WTC11 (cell line): ENCODE measurements around the gene PRKCQ. TPM values are rescaled to one million over a fixed set of nuclear protein-coding genes. Genes with fewer than 3 reads are reported as not detected.

Experiments
- ATAC-seq: fragments of 200-7000 bp; cut with Tn5 transposase; 2 replicates; pipeline ENCODE4 v1.10.0; 2021; ENCODE audit warnings: mild to moderate bottlenecking, moderate library complexity
- CTCF ChIA-PET: fragments of 300-600 bp; sonication (Branson Sonifier 250); formaldehyde crosslinking; loops from one replicate; lab custom pipeline; 2021; ENCODE audit warnings: antibody characterized with exemption; lab: Charles Lee
- POLR2A ChIA-PET: fragments of 350-600 bp; sonication (Branson Sonifier 250); formaldehyde crosslinking; loops from one replicate; lab custom pipeline; 2021; ENCODE audit warnings: antibody characterized with exemption; lab: Charles Lee
- DNase-seq: peaks from one replicate; pipeline ENCODE4 v3.0.0; 2021; ENCODE audit warnings: low spot score
- H3K27ac Mint-ChIP-seq: 2 replicates; pipeline ENCODE4 v1.8.0; 2021; ENCODE audit warnings: mixed read lengths
- H3K27me3 Mint-ChIP-seq: 2 replicates; pipeline ENCODE4 v1.8.0; 2021; ENCODE audit warnings: low read depth, mild to moderate bottlenecking, moderate library complexity, mixed read lengths
- H3K36me3 Mint-ChIP-seq: 2 replicates; pipeline ENCODE4 v1.8.0; 2021; ENCODE audit warnings: mixed read lengths
- H3K4me1 Mint-ChIP-seq: 2 replicates; pipeline ENCODE4 v1.8.0; 2022; ENCODE audit warnings: mixed read lengths
- H3K4me3 Mint-ChIP-seq: 2 replicates; pipeline ENCODE4 v1.8.0; 2021; ENCODE audit warnings: mild to moderate bottlenecking, moderate library complexity, mixed read lengths
- H3K9me3 Mint-ChIP-seq: 2 replicates; pipeline ENCODE4 v1.8.0; 2021; ENCODE audit warnings: mixed read lengths
- CREM ChIP-seq: sonication (generic); formaldehyde crosslinking; IDR thresholded peaks from 2 replicates; pipeline ENCODE4 v1.8.1; 2022; ENCODE audit warnings: mild to moderate bottlenecking, missing genetic modification reagents, moderate library complexity
- FOXP1 ChIP-seq: sonication (generic); formaldehyde crosslinking; IDR thresholded peaks from 2 replicates; pipeline ENCODE4 v1.8.0; 2022; ENCODE audit warnings: missing genetic modification reagents, mild to moderate bottlenecking, moderate library complexity, borderline replicate concordance
- KAT7 ChIP-seq: sonication (generic); formaldehyde crosslinking; IDR thresholded peaks from 2 replicates; pipeline ENCODE4 v1.8.1; 2023; ENCODE audit warnings: missing genetic modification reagents, mild to moderate bottlenecking, borderline replicate concordance
- NFATC4 ChIP-seq: fragments of 250-450 bp; sonication (Bioruptor Pico); IDR thresholded peaks from 2 replicates; pipeline ENCODE4 v1.9.0; 2021; ENCODE audit warnings: mild to moderate bottlenecking
- PRRX2 ChIP-seq: fragments of 250-450 bp; sonication (Bioruptor Pico); IDR thresholded peaks from 2 replicates; pipeline ENCODE4 v1.8.0; 2021; ENCODE audit warnings: mild to moderate bottlenecking
- RELA ChIP-seq: sonication (generic); formaldehyde crosslinking; IDR thresholded peaks from 2 replicates; pipeline ENCODE4 v1.8.1; 2022; ENCODE audit warnings: missing genetic modification reagents, mild to moderate bottlenecking, borderline replicate concordance
- RORB ChIP-seq: fragments of 250-450 bp; sonication (Bioruptor Pico); IDR thresholded peaks from 2 replicates; pipeline ENCODE4 v1.9.0; 2021; ENCODE audit warnings: mild to moderate bottlenecking
- SMAD3 ChIP-seq: sonication (generic); formaldehyde crosslinking; IDR thresholded peaks from 2 replicates; pipeline ENCODE4 v1.8.0; 2022; ENCODE audit warnings: missing genetic modification reagents, mild to moderate bottlenecking, borderline replicate concordance
- TCF7 ChIP-seq: sonication (generic); formaldehyde crosslinking; IDR thresholded peaks from 2 replicates; pipeline ENCODE4 v1.8.0; 2022; ENCODE audit warnings: mild to moderate bottlenecking, low read depth, missing genetic modification reagents, moderate library complexity
- TEAD1 ChIP-seq: sonication (generic); formaldehyde crosslinking; IDR thresholded peaks from 2 replicates; pipeline ENCODE4 v1.8.0; 2022; ENCODE audit warnings: mild to moderate bottlenecking, missing genetic modification reagents
- ZBTB21 ChIP-seq: sonication (generic); formaldehyde crosslinking; IDR thresholded peaks from 2 replicates; pipeline ENCODE4 v1.8.1; 2023; ENCODE audit warnings: mild to moderate bottlenecking, missing genetic modification reagents, borderline replicate concordance
- ZNF396 ChIP-seq: fragments of 250-450 bp; sonication (Bioruptor Pico); IDR thresholded peaks from 2 replicates; pipeline ENCODE4 v1.8.0; 2021; ENCODE audit warnings: mild to moderate bottlenecking, moderate library complexity, borderline replicate concordance
- total RNA-seq: library from RNA; stranded (reverse); gene quantifications from 3 replicates; pipeline ENCODE4 v1.2.3, GENCODE V29; 2021
- TF ChIP-seq, protein P1 (sequence below): fragments of 250-450 bp; sonication (Bioruptor Pico); IDR thresholded peaks from 2 replicates; pipeline ENCODE4 v2.1.2; 2022; ENCODE audit warnings: mild to moderate bottlenecking, moderate library complexity
- TF ChIP-seq, protein P2 (sequence below): sonication (generic); formaldehyde crosslinking; IDR thresholded peaks from 2 replicates; pipeline ENCODE4 v1.8.1; 2022; ENCODE audit warnings: low read depth, missing genetic modification reagents, borderline replicate concordance
- TF ChIP-seq, protein P3 (sequence below): sonication (generic); formaldehyde crosslinking; IDR thresholded peaks from 2 replicates; pipeline ENCODE4 v1.8.1; 2023; ENCODE audit warnings: mild to moderate bottlenecking, missing genetic modification reagents, moderate library complexity
- TF ChIP-seq, protein P4 (sequence below): fragments of 250-450 bp; sonication (Bioruptor Pico); IDR thresholded peaks from 2 replicates; pipeline ENCODE4 v1.9.0; 2021; ENCODE audit warnings: mild to moderate bottlenecking
- TF ChIP-seq, protein P5 (sequence below): sonication (generic); formaldehyde crosslinking; IDR thresholded peaks from 2 replicates; pipeline ENCODE4 v1.8.0; 2022; ENCODE audit warnings: mild to moderate bottlenecking, missing genetic modification reagents
- TF ChIP-seq, protein P6 (sequence below): sonication (generic); formaldehyde crosslinking; IDR thresholded peaks from 2 replicates; pipeline ENCODE4 v1.8.0; 2022; ENCODE audit warnings: mild to moderate bottlenecking, missing genetic modification reagents

Gene PRKCQ
- total RNA-seq, 1 experiment from 2014 or later, result 8.7 TPM

DNA sequence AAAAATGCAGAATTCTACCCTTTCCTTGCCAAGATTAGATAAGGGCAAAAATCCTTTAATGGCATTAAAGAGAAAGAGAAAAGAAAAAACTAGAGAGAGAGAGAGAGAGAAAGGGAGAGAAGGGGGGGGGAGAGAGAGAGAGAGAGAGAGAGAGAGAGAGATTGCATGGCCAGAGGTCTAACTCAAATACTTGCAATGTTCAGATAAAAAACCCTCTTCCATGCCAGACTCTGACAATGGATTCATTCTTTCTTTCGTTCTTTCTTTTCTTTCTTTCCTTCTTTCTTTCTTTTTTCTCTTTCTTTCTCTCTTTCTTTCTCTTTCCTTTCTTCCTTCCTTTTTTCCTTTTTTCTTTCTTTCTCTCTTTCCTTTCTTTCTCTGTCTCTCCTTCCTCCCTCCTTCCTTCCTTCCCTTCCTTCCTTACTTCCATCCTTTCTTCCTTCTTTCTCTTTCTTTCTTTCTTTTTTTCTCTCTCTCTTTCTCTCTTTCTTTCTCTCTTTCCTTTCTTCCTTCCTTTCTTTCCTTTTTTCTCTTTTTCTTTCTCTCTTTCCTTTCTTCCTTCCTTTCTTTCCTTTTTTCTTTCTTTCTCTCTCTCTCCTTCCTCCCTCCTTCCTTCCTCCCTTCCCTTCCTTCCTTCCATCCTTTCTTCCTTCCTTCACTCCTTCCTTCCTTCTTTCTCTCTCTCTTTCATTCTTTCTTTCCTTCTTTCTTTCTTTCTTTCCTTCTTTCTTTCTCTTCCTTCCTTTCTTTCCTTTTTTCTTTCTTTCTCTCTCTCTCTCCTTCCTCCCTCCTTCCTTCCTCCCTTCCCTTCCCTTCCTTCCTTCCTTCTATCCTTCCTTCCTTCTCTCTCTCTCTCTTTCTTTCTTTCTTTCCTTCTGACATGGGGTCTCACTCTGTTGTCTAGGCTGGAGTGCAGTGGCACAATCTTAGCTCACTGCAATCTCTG, 175.7 kb downstream of the PRKCQ start (continued):
- TF ChIP-seq, protein P1, sequence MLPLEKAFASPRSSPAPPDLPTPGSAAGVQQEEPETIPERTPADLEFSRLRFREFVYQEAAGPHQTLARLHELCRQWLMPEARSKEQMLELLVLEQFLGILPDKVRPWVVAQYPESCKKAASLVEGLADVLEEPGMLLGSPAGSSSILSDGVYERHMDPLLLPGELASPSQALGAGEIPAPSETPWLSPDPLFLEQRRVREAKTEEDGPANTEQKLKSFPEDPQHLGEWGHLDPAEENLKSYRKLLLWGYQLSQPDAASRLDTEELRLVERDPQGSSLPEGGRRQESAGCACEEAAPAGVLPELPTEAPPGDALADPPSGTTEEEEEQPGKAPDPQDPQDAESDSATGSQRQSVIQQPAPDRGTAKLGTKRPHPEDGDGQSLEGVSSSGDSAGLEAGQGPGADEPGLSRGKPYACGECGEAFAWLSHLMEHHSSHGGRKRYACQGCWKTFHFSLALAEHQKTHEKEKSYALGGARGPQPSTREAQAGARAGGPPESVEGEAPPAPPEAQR (CRISPR knock-in tag), result no peak
- TF ChIP-seq ZBTB21 (CRISPR knock-in tag) (no peak), RORB (no peak), TCF7 (CRISPR knock-in tag) (no peak), KAT7 (CRISPR knock-in tag) (no peak), FOXP1 (CRISPR knock-in tag) (no peak)

DNA sequence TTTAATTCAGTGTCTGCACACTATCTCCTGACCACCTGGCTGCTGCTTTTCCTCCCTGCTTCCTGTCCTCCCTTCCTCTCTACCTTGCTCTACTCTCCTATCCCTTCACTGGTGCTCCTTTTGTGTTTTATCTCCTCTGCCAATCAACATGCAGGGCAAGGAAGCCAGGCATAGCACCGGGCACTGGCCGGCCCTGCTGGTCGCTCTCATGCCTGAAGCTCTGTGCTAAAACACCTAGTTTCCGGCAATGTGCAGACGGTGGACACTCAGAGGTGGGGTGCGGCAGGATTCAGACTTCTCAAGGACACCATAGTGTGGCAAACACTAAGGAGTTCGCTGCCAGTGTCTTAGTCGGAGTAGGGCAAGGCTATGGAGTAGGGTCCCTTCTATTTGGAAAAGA, 177.1 kb downstream of the PRKCQ start:
- H3K4me1 Mint-ChIP-seq, result peaks cover 29% of the 10 kb centered on the region
- DNase-seq (no peak), ATAC-seq (no peak)
- no peaks in the 10 kb centered on the region for H3K36me3 Mint-ChIP-seq
- H3K27ac Mint-ChIP-seq, result no peak overlapping the region
- ChIA-PET POLR2A (no interaction called here), CTCF (interaction anchor here (0.7 to 4.0 kb wide), 9 partner anchors 127 to 406 kb away, joined by 3 to 160 read pairs (median 13); partner anchors contain the start of gene PFKFB3)
- TF ChIP-seq KAT7 (CRISPR knock-in tag) (no peak), TEAD1 (CRISPR knock-in tag) (no peak), ZNF396 (CRISPR knock-in tag) (no peak), SMAD3 (no peak), NFATC4 (CRISPR knock-in tag) (no peak), CREM (no peak), PRRX2 (CRISPR knock-in tag) (no peak), RELA (CRISPR knock-in tag) (no peak)
- TF ChIP-seq, protein P2, sequence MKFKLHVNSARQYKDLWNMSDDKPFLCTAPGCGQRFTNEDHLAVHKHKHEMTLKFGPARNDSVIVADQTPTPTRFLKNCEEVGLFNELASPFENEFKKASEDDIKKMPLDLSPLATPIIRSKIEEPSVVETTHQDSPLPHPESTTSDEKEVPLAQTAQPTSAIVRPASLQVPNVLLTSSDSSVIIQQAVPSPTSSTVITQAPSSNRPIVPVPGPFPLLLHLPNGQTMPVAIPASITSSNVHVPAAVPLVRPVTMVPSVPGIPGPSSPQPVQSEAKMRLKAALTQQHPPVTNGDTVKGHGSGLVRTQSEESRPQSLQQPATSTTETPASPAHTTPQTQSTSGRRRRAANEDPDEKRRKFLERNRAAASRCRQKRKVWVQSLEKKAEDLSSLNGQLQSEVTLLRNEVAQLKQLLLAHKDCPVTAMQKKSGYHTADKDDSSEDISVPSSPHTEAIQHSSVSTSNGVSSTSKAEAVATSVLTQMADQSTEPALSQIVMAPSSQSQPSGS (CRISPR knock-in tag), result no peak
- TF ChIP-seq, protein P3, sequence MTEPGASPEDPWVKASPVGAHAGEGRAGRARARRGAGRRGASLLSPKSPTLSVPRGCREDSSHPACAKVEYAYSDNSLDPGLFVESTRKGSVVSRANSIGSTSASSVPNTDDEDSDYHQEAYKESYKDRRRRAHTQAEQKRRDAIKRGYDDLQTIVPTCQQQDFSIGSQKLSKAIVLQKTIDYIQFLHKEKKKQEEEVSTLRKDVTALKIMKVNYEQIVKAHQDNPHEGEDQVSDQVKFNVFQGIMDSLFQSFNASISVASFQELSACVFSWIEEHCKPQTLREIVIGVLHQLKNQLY (CRISPR knock-in tag), result no peak
- TF ChIP-seq, protein P4, sequence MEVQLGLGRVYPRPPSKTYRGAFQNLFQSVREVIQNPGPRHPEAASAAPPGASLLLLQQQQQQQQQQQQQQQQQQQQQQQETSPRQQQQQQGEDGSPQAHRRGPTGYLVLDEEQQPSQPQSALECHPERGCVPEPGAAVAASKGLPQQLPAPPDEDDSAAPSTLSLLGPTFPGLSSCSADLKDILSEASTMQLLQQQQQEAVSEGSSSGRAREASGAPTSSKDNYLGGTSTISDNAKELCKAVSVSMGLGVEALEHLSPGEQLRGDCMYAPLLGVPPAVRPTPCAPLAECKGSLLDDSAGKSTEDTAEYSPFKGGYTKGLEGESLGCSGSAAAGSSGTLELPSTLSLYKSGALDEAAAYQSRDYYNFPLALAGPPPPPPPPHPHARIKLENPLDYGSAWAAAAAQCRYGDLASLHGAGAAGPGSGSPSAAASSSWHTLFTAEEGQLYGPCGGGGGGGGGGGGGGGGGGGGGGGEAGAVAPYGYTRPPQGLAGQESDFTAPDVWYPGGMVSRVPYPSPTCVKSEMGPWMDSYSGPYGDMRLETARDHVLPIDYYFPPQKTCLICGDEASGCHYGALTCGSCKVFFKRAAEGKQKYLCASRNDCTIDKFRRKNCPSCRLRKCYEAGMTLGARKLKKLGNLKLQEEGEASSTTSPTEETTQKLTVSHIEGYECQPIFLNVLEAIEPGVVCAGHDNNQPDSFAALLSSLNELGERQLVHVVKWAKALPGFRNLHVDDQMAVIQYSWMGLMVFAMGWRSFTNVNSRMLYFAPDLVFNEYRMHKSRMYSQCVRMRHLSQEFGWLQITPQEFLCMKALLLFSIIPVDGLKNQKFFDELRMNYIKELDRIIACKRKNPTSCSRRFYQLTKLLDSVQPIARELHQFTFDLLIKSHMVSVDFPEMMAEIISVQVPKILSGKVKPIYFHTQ, result no peak
- TF ChIP-seq, protein P5, sequence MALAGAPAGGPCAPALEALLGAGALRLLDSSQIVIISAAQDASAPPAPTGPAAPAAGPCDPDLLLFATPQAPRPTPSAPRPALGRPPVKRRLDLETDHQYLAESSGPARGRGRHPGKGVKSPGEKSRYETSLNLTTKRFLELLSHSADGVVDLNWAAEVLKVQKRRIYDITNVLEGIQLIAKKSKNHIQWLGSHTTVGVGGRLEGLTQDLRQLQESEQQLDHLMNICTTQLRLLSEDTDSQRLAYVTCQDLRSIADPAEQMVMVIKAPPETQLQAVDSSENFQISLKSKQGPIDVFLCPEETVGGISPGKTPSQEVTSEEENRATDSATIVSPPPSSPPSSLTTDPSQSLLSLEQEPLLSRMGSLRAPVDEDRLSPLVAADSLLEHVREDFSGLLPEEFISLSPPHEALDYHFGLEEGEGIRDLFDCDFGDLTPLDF (CRISPR knock-in tag), result no peak
- TF ChIP-seq, protein P6, sequence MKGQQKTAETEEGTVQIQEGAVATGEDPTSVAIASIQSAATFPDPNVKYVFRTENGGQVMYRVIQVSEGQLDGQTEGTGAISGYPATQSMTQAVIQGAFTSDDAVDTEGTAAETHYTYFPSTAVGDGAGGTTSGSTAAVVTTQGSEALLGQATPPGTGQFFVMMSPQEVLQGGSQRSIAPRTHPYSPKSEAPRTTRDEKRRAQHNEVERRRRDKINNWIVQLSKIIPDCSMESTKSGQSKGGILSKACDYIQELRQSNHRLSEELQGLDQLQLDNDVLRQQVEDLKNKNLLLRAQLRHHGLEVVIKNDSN (CRISPR knock-in tag), result no peak
- H3K4me3 Mint-ChIP-seq, result no peak overlapping the region
- H3K9me3 Mint-ChIP-seq, result no peaks in the 10 kb centered on the region
- peaks cover 3% of the 10 kb centered on the region; the same call in 1 of the 2 replicates for H3K27me3 Mint-ChIP-seq
